Stimulated activated CD8-positive, alpha-beta memory T cell treated with anti-CD3 and anti-CD28 coated beads, Interleukin-12 subunit alpha, Interleukin-12 subunit beta, amount 100 ng/mL, for 24 hours (primary cell): ENCODE results near the gene GSK3B.
"Not testable (repeated sequence)": the region's sequence is repeated elsewhere in the genome, so short reads cannot be mapped to it uniquely, and the experiment has no call there.

Experiments
- DNase-seq: peaks from one replicate; pipeline ENCODE4 v3.0.0-alpha.2; 2020; ENCODE audit errors: extremely low read depth

GSK3B gene

GRCh38 chr3:120005741-120006140 is 88.5 kb downstream of the GSK3B start:
- DNase-seq, result not testable (repeated sequence)

GRCh38 chr3:120004008-120004498 is 90.2 kb downstream of the GSK3B start:
- DNase-seq, result peak; percentile 7

GRCh38 chr3:119998166-119998565 is 96.1 kb downstream of the GSK3B start:
- DNase-seq, result no peak

- no peak for DNase-seq
Measured at GRCh38 chr3:119990888-119991287, 103.4 kb downstream of the GSK3B start.

- DNase-seq, result no peak
Measured at GRCh38 chr3:119989981-119990655, 104.1 kb downstream of the GSK3B start.

GRCh38 chr3:119986812-119987211 is 107.4 kb downstream of the GSK3B start:
- DNase-seq, result not testable (repeated sequence)

- DNase-seq, result no peak
Measured at GRCh38 chr3:119981386-119981785, 112.9 kb downstream of the GSK3B start.

- DNase-seq, result no peak
Measured at GRCh38 chr3:119978554-119979208, 115.6 kb downstream of the GSK3B start.

GRCh38 chr3:119977353-119977752 is 116.9 kb downstream of the GSK3B start:
- no peak for DNase-seq

GRCh38 chr3:119976214-119976613 is 118.0 kb downstream of the GSK3B start:
- no peak for DNase-seq

- DNase-seq, result no peak
Measured at GRCh38 chr3:119974656-119975055, 119.6 kb downstream of the GSK3B start.

- DNase-seq, result no peak
Measured at GRCh38 chr3:119973018-119973646, 121.1 kb downstream of the GSK3B start.

GRCh38 chr3:119969759-119970158 is 124.5 kb downstream of the GSK3B start:
- DNase-seq, result no peak

- no peak for DNase-seq
Measured at GRCh38 chr3:119967353-119968006, 126.8 kb downstream of the GSK3B start.

- no peak for DNase-seq
Measured at GRCh38 chr3:119965692-119966091, 128.6 kb downstream of the GSK3B start.

GRCh38 chr3:119964294-119964693 is 130.0 kb downstream of the GSK3B start:
- no peak for DNase-seq

GRCh38 chr3:119955972-119956371 is 138.3 kb downstream of the GSK3B start:
- DNase-seq, result no peak

GRCh38 chr3:119950666-119951325 is 143.5 kb downstream of the GSK3B start:
- no peak for DNase-seq

GRCh38 chr3:119945291-119945690 is 149.0 kb downstream of the GSK3B start:
- no peak for DNase-seq

GRCh38 chr3:119944091-119944490 is 150.2 kb downstream of the GSK3B start:
- no peak for DNase-seq

GRCh38 chr3:119939077-119939476 is 155.2 kb downstream of the GSK3B start:
- no peak for DNase-seq

GRCh38 chr3:119937229-119937628 is 157.0 kb downstream of the GSK3B start:
- DNase-seq, result peak; percentile 23
